Testis (tissue), 2 donors: ENCODE results near the gene DACH1.

Experiments used
- POLR2A ChIP-seq: fragments of 450-650 bp; IDR thresholded peaks from one replicate; pipeline ENCODE4 v1.6.1; 2017; ENCODE audit warnings: antibody characterized with exemption, mild to moderate bottlenecking, moderate library complexity
- TF ChIP-seq, protein P1 (sequence below), 3 experiments: fragments of 450-650 bp in 2 of 3; fragments of 200-600 bp in 1 of 3; sonication (generic) in 1 of 3; IDR thresholded peaks; one replicate each; pipeline ENCODE4 v1.5.1; 2016 to 2019; ENCODE audit warnings: antibody characterized with exemption in 3 of 3, mild to moderate bottlenecking in 2 of 3, moderate library complexity in 1 of 3

DNA sequence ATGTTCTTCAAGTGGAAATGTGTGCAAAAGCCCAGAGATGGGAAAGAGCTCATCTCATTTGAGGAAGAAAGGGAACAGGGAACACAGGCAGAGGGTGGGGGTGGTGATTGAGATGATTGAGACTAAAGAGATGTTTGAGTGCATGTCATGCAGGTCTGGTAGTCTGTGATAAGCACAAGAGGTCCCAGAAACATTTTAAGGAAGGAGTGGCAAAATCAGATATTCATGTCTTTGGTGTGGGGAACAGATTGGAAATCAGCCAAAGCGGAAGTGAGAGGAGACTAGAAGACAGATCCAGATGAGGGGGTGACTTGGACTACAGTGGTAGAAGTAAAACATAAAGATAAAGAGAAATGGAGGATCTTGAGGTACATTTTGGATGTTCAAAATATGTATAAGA lies 39.4 kb upstream of the DACH1 start:
- TF ChIP-seq, protein P1, sequence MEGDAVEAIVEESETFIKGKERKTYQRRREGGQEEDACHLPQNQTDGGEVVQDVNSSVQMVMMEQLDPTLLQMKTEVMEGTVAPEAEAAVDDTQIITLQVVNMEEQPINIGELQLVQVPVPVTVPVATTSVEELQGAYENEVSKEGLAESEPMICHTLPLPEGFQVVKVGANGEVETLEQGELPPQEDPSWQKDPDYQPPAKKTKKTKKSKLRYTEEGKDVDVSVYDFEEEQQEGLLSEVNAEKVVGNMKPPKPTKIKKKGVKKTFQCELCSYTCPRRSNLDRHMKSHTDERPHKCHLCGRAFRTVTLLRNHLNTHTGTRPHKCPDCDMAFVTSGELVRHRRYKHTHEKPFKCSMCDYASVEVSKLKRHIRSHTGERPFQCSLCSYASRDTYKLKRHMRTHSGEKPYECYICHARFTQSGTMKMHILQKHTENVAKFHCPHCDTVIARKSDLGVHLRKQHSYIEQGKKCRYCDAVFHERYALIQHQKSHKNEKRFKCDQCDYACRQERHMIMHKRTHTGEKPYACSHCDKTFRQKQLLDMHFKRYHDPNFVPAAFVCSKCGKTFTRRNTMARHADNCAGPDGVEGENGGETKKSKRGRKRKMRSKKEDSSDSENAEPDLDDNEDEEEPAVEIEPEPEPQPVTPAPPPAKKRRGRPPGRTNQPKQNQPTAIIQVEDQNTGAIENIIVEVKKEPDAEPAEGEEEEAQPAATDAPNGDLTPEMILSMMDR (IDR thresholded peaks at IDR 0.05): no peak
- no peak for TF ChIP-seq POLR2A
